GM12878 (cell line): ENCODE data around the gene DHRS7B. TPM values are rescaled to one million over a fixed set of nuclear protein-coding genes. Genes with fewer than 3 reads are reported as not detected.
A peak's percentile ranks its signal among the peaks of the same experiment; 100 is the strongest.

Source experiments
- ATAC-seq: fragments of 200-7000 bp; cut with Tn5 transposase; 3 replicates; pipeline ENCODE4 v1.9.1; 2020; ENCODE audit warnings: mild to moderate bottlenecking, moderate library complexity
- BruUV-seq: library from RNA; stranded (reverse); fragments of 400-500 nt; replicated peaks from 2 replicates; lab custom pipeline; 2021; lab: Mats Ljungman, UMichigan
- CTCF ChIA-PET: fragments of 300-600 bp; sonication (Branson Sonifier 250); formaldehyde crosslinking; extraction: SDS; loops from one replicate; lab custom pipeline; 2021; ENCODE audit warnings: inconsistent platforms; lab: Yijun Ruan, JAX
- POLR2A ChIA-PET: fragments of 350-600 bp; formaldehyde crosslinking; extraction: SDS; loops from one replicate; lab custom pipeline; 2021; ENCODE audit warnings: inconsistent platforms; lab: Charles Lee
- RAD21 ChIA-PET: fragments of 300-600 bp; sonication (Branson Sonifier 250); formaldehyde crosslinking; loops from one replicate; lab custom pipeline; 2023; ENCODE audit warnings: antibody characterized with exemption; ENCODE audit not compliant: unreplicated experiment; lab: Charles Lee
- SMC1A ChIA-PET: fragments of 300-600 bp; sonication (Branson Sonifier 250); formaldehyde crosslinking; loops from one replicate; lab custom pipeline; 2023; ENCODE audit not compliant: unreplicated experiment, uncharacterized antibody; lab: Charles Lee
- DNase-seq: peaks from one replicate; pipeline ENCODE4 v3.0.0-alpha.2; 2011; ENCODE audit warnings: low read depth, low spot score
- FAIRE-seq: peaks from 3 replicates; lab custom pipeline; 2011; peaks lifted over from hg19 to GRCh38; lab: Jason Lieb, UNC
- H2AFZ ChIP-seq: 2 replicates; pipeline ENCODE4 v1.6.0; 2011; ENCODE audit warnings: low read depth, low read length, control low read depth; ENCODE audit not compliant: control insufficient read depth
- H3K27ac ChIP-seq: 2 replicates; pipeline ENCODE4 v1.5.1; 2011; ENCODE audit warnings: control low read depth; ENCODE audit not compliant: control insufficient read depth, insufficient read depth
- H3K27me3 ChIP-seq, 2 experiments: replicated peaks in 1 of 2; 2 replicates each; pipeline versions ENCODE4 v1.6.0 to v1.6.1; 2011; ENCODE audit warnings: low read length in 1 of 2; ENCODE audit not compliant: control insufficient read depth in 2 of 2, insufficient read depth in 2 of 2
- H3K36me3 ChIP-seq, 2 experiments: 2 replicates each; pipeline ENCODE4 v1.5.1; 2011; ENCODE audit warnings: low read length in 1 of 2; ENCODE audit not compliant: control insufficient read depth in 2 of 2, insufficient read depth in 2 of 2
- H3K4me1 ChIP-seq: 2 replicates; pipeline ENCODE4 v1.6.1; 2011; ENCODE audit warnings: mild to moderate bottlenecking, low read length, moderate library complexity, mixed read lengths; ENCODE audit not compliant: control insufficient read depth, insufficient read depth
- H3K4me2 ChIP-seq: 2 replicates; pipeline ENCODE4 v1.6.0; 2011; ENCODE audit warnings: control low read depth; ENCODE audit not compliant: control insufficient read depth, insufficient read depth
- H3K4me3 ChIP-seq: fragments of 200-600 bp; sonication (generic); 2 replicates; pipeline ENCODE4 v1.5.1; 2016
- H3K79me2 ChIP-seq: 2 replicates; pipeline ENCODE4 v1.6.0; 2011; ENCODE audit warnings: low read length; ENCODE audit not compliant: control insufficient read depth, insufficient read depth
- H3K9ac ChIP-seq: 2 replicates; pipeline ENCODE4 v1.8.0; 2011; ENCODE audit warnings: low read length, control low read depth, mixed read lengths; ENCODE audit not compliant: control insufficient read depth, insufficient read depth
- H3K9me3 ChIP-seq: replicated peaks from 3 replicates; pipeline ENCODE4 v1.5.1; 2011; ENCODE audit warnings: mild to moderate bottlenecking, low read length; ENCODE audit not compliant: control insufficient read depth, insufficient read depth
- H4K20me1 ChIP-seq: 2 replicates; pipeline ENCODE4 v1.6.0; 2011; ENCODE audit not compliant: control insufficient read depth, insufficient read depth
- ASH2L ChIP-seq: fragments of 300-600, 200-600 bp; sonication (generic); IDR thresholded peaks from 2 replicates; pipeline ENCODE4 v1.6.1; 2017; ENCODE audit warnings: low read depth, mild to moderate bottlenecking, borderline replicate concordance
- CBX3 ChIP-seq: fragments of 200-600 bp; sonication (generic); IDR thresholded peaks from 2 replicates; pipeline ENCODE4 v1.6.1; 2016; ENCODE audit warnings: low read depth, borderline replicate concordance
- IKZF1 ChIP-seq: fragments of 450-650 bp; conservative IDR thresholded peaks from 2 replicates; pipeline ENCODE4 v1.6.1; 2017; ENCODE audit warnings: antibody characterized with exemption, mild to moderate bottlenecking
- NFYB ChIP-seq: IDR thresholded peaks from 2 replicates; pipeline ENCODE4 v1.6.1; 2011; ENCODE audit warnings: low read depth, mild to moderate bottlenecking, low read length, improper control_type of control experiment, moderate library complexity; ENCODE audit not compliant: insufficient read depth
- SUPT20H ChIP-seq: IDR thresholded peaks from 2 replicates; pipeline ENCODE4 v1.6.1; 2011; ENCODE audit warnings: low read depth, mild to moderate bottlenecking, low read length, moderate library complexity, borderline replicate concordance; ENCODE audit not compliant: control insufficient read depth
- TCF12 ChIP-seq: IDR thresholded peaks from 2 replicates; pipeline ENCODE4 v1.6.1; 2011; ENCODE audit warnings: low read depth, mild to moderate bottlenecking, low read length
- ZBED1 ChIP-seq: IDR thresholded peaks from 2 replicates; pipeline ENCODE4 v1.6.1; 2016; ENCODE audit warnings: borderline replicate concordance
- WGBS: methylation state at CpG from one replicate; pipeline ENCODE4 v1.1.6; 2016; ENCODE audit warnings: low lambda C conversion rate; ENCODE audit not compliant: insufficient replicate concordance, insufficient coverage; ENCODE audit errors: missing lambda C conversion rate; 5-methylcytosine and 5-hydroxymethylcytosine counted together
- in situ Hi-C: fragments of 300-500 bp; cut with MboI; formaldehyde crosslinking; loops from 9 replicates; pipeline ENCODE4 v1.14.3; 2018; ENCODE audit warnings: mixed read lengths
- intact Hi-C: fragments of 100-400 bp; cut with micrococcal nuclease; formaldehyde crosslinking; loops from one replicate; pipeline ENCODE4 v1.14.2; 2022; ENCODE audit not compliant: unreplicated experiment
- polyA plus RNA-seq, 11 experiments: library from polyadenylated mRNA; depleted of rRNA in 4 of 11; unstranded in 6 of 11; stranded (reverse) in 5 of 11; fragments of >200 nt; fragmentation: Nextera tagmentation in 4 of 11; fragmentation: Illumina TruSeq in 1 of 11; extraction: Ambion mirVana in 4 of 11; extraction: Trizol in 1 of 11; gene quantifications; 1 replicate in 1 of 11; 2 replicates in 10 of 11; pipeline versions ENCODE4 v1.2.1 to v1.2.3, GENCODE V29; 2011 to 2016; ENCODE audit warnings: inconsistent platforms in 2 of 11, missing spikeins in 2 of 11, low read depth in 1 of 11
- total RNA-seq, 4 experiments: library from RNA; depleted of rRNA in 3 of 4; stranded (reverse); fragments of >200 nt in 3 of 4; fragmentation: Illumina TruSeq in 1 of 4; extraction: Trizol in 1 of 4; gene quantifications; 2 replicates each; pipeline versions ENCODE4 v1.2.1 to v1.2.3, GENCODE V29; 2013 to 2021
- TF ChIP-seq, protein P1 (sequence below): fragments of 450-650 bp; IDR thresholded peaks from 2 replicates; pipeline ENCODE4 v1.6.1; 2017; ENCODE audit warnings: mild to moderate bottlenecking
- TF ChIP-seq, protein P2 (sequence below): fragments of 450-650 bp; IDR thresholded peaks from 2 replicates; pipeline ENCODE4 v1.6.1; 2016; ENCODE audit warnings: mild to moderate bottlenecking
- TF ChIP-seq, protein P3 (sequence below): fragments of 450-650 bp; IDR thresholded peaks from 2 replicates; pipeline ENCODE4 v1.6.1; 2018; ENCODE audit warnings: mild to moderate bottlenecking, low read depth, moderate library complexity; ENCODE audit not compliant: partially characterized antibody

The DHRS7B gene
- total and polyA plus RNA-seq, 10 of the 15 experiments (the other 5 are each of a cell fraction or from before 2014, with no cell fraction given): 11.1 to 35.6 (median 23.0) TPM

DNA sequence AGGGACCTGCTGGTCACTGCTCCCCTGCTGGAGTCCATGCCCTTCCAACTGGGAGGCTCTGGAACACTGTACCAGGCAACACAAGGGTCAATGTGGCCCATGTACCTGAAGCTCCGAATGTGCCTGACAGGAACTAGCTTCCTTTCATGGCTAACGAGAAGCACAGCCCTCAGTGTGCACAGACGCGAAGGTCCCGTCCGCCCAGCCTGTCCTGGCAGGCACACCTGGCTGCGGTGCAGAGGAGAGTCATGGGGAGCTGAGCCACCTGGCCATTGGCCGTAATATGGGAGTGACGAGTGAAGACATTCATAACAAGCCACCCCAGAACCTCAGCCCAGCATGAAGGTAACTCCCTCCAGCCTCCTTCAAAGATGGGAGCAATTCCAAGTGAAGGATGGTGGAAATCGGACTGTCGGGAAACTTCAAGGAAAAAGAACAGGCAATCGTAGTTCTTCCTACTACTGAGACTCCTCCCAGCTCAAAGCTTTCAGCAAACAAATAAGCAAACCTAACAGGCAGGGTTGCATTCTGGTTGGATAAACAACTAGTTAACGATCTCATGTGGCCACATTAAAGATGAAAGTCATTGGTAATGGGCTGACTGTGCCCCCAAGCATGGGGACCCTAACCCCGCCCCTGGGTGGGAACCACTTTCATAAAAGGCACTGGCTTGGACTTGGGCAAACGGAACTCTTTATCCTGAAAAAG, 74.0 kb downstream of the DHRS7B start:
- POLR2A ChIA-PET: interaction anchor here (1.3 kb wide), 1 partner anchor 13 kb away, joined by 4 read pairs; no protein-coding TSS in a partner anchor

More for the DNA sequence above, 74.0 kb downstream of the DHRS7B start:
- H3K4me3 ChIP-seq: no peak overlapping the region
- H3K4me1 ChIP-seq: peaks cover 11% of the 10 kb centered on the region
- in situ Hi-C loops (no loop called here), intact Hi-C loops (no loop called here)
- DNase-seq (no peak), ATAC-seq (no peak), FAIRE-seq (no peak)
- H3K27ac ChIP-seq: no peak overlapping the region
- H4K20me1 ChIP-seq: peaks cover 19% of the 10 kb centered on the region
- peaks cover 13 to 17% of the 10 kb centered on the region in 2 experiments for H3K36me3 ChIP-seq
- no peaks in the 10 kb centered on the region for H3K9me3 ChIP-seq
- peak overlapping the region; percentile 8; the same call in 1 of the 2 replicates for H3K4me2 ChIP-seq
- ChIA-PET RAD21 (no interaction called here), SMC1A (no interaction called here), CTCF (interaction anchor here (1.2 kb wide), 1 partner anchor 81 kb away, joined by 5 read pairs; no protein-coding TSS in a partner anchor)
- TF ChIP-seq NFYB: no peak
- TF ChIP-seq ZBED1: no peak
- TF ChIP-seq CBX3: no peak
- TF ChIP-seq IKZF1: no peak
- TF ChIP-seq, protein P1, sequence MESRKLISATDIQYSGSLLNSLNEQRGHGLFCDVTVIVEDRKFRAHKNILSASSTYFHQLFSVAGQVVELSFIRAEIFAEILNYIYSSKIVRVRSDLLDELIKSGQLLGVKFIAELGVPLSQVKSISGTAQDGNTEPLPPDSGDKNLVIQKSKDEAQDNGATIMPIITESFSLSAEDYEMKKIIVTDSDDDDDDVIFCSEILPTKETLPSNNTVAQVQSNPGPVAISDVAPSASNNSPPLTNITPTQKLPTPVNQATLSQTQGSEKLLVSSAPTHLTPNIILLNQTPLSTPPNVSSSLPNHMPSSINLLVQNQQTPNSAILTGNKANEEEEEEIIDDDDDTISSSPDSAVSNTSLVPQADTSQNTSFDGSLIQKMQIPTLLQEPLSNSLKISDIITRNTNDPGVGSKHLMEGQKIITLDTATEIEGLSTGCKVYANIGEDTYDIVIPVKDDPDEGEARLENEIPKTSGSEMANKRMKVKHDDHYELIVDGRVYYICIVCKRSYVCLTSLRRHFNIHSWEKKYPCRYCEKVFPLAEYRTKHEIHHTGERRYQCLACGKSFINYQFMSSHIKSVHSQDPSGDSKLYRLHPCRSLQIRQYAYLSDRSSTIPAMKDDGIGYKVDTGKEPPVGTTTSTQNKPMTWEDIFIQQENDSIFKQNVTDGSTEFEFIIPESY: no peak
- TF ChIP-seq, protein P2, sequence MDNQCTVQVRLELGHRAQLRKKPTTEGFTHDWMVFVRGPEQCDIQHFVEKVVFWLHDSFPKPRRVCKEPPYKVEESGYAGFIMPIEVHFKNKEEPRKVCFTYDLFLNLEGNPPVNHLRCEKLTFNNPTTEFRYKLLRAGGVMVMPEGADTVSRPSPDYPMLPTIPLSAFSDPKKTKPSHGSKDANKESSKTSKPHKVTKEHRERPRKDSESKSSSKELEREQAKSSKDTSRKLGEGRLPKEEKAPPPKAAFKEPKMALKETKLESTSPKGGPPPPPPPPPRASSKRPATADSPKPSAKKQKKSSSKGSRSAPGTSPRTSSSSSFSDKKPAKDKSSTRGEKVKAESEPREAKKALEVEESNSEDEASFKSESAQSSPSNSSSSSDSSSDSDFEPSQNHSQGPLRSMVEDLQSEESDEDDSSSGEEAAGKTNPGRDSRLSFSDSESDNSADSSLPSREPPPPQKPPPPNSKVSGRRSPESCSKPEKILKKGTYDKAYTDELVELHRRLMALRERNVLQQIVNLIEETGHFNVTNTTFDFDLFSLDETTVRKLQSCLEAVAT: no peak
- no peak for TF ChIP-seq TCF12
- no peak for TF ChIP-seq SUPT20H
- TF ChIP-seq, protein P3, sequence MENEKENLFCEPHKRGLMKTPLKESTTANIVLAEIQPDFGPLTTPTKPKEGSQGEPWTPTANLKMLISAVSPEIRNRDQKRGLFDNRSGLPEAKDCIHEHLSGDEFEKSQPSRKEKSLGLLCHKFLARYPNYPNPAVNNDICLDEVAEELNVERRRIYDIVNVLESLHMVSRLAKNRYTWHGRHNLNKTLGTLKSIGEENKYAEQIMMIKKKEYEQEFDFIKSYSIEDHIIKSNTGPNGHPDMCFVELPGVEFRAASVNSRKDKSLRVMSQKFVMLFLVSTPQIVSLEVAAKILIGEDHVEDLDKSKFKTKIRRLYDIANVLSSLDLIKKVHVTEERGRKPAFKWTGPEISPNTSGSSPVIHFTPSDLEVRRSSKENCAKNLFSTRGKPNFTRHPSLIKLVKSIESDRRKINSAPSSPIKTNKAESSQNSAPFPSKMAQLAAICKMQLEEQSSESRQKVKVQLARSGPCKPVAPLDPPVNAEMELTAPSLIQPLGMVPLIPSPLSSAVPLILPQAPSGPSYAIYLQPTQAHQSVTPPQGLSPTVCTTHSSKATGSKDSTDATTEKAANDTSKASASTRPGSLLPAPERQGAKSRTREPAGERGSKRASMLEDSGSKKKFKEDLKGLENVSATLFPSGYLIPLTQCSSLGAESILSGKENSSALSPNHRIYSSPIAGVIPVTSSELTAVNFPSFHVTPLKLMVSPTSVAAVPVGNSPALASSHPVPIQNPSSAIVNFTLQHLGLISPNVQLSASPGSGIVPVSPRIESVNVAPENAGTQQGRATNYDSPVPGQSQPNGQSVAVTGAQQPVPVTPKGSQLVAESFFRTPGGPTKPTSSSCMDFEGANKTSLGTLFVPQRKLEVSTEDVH: no peak
- TF ChIP-seq ASH2L: no peak
- no TSS peak for BruUV-seq
- H3K79me2 ChIP-seq: peaks cover 36% of the 10 kb centered on the region
- no peaks in the 10 kb centered on the region for H3K27me3 ChIP-seq
- 97% methylated on average over 15 of the region's 15 CpGs for WGBS
- no peak overlapping the region for H3K9ac ChIP-seq
- H2AFZ ChIP-seq: no peak overlapping the region
